Kidney (tissue), 14 donors: ENCODE measurements around the gene TMEM108. TPM values are rescaled to one million over a fixed set of nuclear protein-coding genes. Genes with fewer than 3 reads are reported as not detected.
A peak's percentile ranks its signal among the peaks of the same experiment; 100 is the strongest.

Experiments used
- DNase-seq, 5 donors: peaks; one replicate each; pipeline ENCODE4 v3.0.0-alpha.2; 2013 to 2020
- FAIRE-seq: peaks from 2 replicates; lab custom pipeline; 2012; peaks lifted over from hg19 to GRCh38; lab: Jason Lieb, UNC
- H3K27ac ChIP-seq, 2 donors: one replicate each; pipeline ENCODE4 v1.7.0; 2013; ENCODE audit warnings: low read depth in 2 of 2, low read length in 2 of 2, inconsistent platforms in 1 of 2
- H3K27me3 ChIP-seq: one replicate; pipeline ENCODE4 v1.7.1; 2013; ENCODE audit warnings: low read length, inconsistent platforms; ENCODE audit not compliant: control insufficient read depth, insufficient read depth
- H3K36me3 ChIP-seq, 3 donors: one replicate each; pipeline versions ENCODE4 v1.7.0 to v1.7.1; 2013; ENCODE audit warnings: low read length in 3 of 3, control low read depth in 1 of 3, inconsistent platforms in 1 of 3; ENCODE audit not compliant: insufficient read depth in 3 of 3, control insufficient read depth in 2 of 3
- H3K4me1 ChIP-seq, 3 donors: one replicate each; pipeline versions ENCODE4 v1.7.0 to v1.7.1; 2013; ENCODE audit warnings: low read length in 3 of 3, inconsistent platforms in 1 of 3, low read depth in 1 of 3; ENCODE audit not compliant: control insufficient read depth in 2 of 3, insufficient read depth in 2 of 3
- H3K4me3 ChIP-seq, 3 donors: one replicate each; pipeline versions ENCODE4 v1.7.0 to v1.8.1; 2013; ENCODE audit warnings: low read length in 3 of 3, control low read depth in 1 of 3, inconsistent platforms in 1 of 3
- H3K9ac ChIP-seq, 3 donors: one replicate each; pipeline versions ENCODE4 v1.7.0 to v1.7.1; 2013; ENCODE audit warnings: low read length in 3 of 3, control low read depth in 1 of 3, inconsistent platforms in 1 of 3
- H3K9me3 ChIP-seq, 3 donors: one replicate each; pipeline versions ENCODE4 v1.7.0 to v1.7.1; 2013; ENCODE audit warnings: low read length in 3 of 3, control low read depth in 1 of 3, inconsistent platforms in 1 of 3; ENCODE audit not compliant: control insufficient read depth in 2 of 3, insufficient read depth in 1 of 3
- intact Hi-C: fragments of 100-400 bp; cut with DNase I; formaldehyde crosslinking; loops from one replicate; pipeline ENCODE4 v1.11.1; 2022
- polyA plus RNA-seq: library from polyadenylated mRNA; stranded (reverse); fragments of 350-450 nt; fragmentation: Illumina TruSeq; extraction: RNeasy Lipid Tissue Mini Kit (QIAGEN cat#74804); gene quantifications from one replicate; pipeline ENCODE4 v1.2.3, GENCODE V29; 2014; ENCODE audit warnings: low read depth, low replicate concordance; ENCODE audit not compliant: insufficient read depth
- total RNA-seq: library from RNA; stranded (reverse); fragmentation: NEBNext Ultra II Directional; extraction: Animal tissue kit (Norgen Biotek cat#: 25700); gene quantifications from one replicate; pipeline ENCODE4 v1.2.1, GENCODE V29; 2021
- TF ChIP-seq, protein P1 (sequence below): IDR thresholded peaks from 3 replicates; pipeline ENCODE4 v1.5.1; 2012; ENCODE audit warnings: mild to moderate bottlenecking, moderate library complexity, borderline replicate concordance; ENCODE audit not compliant: insufficient read depth; ENCODE audit errors: extremely low read depth
- donor health status: control.
- donor health status: control.
- donor health status: control.
- donor health status: control.
- donor health status: control.
- donor health status: DM: yes; HTN: yes; CAD: no.
- donor health status: Normal renal cell carcinoma (clear cell type).

Gene TMEM108
- total and polyA plus RNA-seq, 2 donors from 2014 or later, result 0.91 to 1.5 TPM

DNA sequence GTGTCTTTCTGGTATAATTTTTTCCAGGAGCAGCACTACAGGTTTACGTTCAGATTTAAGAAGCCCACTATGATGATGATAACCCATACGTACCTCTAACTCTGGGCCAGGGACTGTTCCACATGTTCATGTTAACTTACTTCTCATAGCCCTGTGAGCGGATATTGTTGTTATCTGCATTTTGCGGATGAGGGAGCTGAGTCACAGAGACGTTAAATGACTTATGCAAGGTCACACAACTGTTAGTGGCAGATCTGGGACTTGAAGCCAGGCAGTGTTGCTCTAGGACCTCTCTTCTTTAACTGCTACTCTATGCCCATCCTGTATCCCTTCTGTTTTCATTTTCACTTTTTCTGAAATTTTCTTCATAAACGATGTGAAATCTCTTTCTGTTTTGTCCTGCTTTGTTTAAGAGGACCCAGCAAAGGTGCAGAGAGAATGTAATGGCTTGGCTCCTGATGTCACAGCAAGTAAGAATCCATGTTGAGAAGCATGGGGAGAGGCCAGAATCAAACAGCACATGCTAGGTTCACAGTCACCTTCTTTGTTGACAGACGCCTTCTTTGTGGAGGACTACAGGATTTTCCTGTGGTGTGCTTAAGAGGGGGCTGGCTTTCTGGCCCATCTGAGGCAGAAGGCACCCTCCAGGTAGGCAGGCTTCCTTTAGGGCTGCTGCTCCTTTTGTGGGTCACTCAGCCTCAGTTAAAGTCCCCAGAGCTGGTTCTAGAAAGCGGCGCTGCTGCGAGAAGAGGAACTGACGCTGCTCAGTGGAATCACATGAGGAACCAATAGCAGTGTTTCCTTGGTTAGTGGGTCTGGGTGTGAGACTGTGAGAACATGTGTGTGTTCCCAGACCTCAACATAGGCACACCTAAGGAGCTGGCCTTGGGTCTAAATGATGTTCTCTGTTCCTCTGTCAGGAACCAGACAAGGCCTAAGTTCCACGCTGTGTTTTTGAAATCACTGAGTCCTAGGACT lies 121.6 kb downstream of the TMEM108 start:
- H3K4me3 ChIP-seq, result no peak overlapping the region
- no peak overlapping the region for H3K9ac ChIP-seq
- no peaks in the 10 kb centered on the region for H3K36me3 ChIP-seq
- no peak overlapping the region for H3K27ac ChIP-seq
- TF ChIP-seq, protein P1, sequence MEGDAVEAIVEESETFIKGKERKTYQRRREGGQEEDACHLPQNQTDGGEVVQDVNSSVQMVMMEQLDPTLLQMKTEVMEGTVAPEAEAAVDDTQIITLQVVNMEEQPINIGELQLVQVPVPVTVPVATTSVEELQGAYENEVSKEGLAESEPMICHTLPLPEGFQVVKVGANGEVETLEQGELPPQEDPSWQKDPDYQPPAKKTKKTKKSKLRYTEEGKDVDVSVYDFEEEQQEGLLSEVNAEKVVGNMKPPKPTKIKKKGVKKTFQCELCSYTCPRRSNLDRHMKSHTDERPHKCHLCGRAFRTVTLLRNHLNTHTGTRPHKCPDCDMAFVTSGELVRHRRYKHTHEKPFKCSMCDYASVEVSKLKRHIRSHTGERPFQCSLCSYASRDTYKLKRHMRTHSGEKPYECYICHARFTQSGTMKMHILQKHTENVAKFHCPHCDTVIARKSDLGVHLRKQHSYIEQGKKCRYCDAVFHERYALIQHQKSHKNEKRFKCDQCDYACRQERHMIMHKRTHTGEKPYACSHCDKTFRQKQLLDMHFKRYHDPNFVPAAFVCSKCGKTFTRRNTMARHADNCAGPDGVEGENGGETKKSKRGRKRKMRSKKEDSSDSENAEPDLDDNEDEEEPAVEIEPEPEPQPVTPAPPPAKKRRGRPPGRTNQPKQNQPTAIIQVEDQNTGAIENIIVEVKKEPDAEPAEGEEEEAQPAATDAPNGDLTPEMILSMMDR, result no peak
- H3K9me3 ChIP-seq, result no peaks in the 10 kb centered on the region
- intact Hi-C loops, result no loop called here
- H3K27me3 ChIP-seq, result no peaks in the 10 kb centered on the region
- no peaks in the 10 kb centered on the region for H3K4me1 ChIP-seq
- FAIRE-seq (no peak), DNase-seq (no peak)

DNA sequence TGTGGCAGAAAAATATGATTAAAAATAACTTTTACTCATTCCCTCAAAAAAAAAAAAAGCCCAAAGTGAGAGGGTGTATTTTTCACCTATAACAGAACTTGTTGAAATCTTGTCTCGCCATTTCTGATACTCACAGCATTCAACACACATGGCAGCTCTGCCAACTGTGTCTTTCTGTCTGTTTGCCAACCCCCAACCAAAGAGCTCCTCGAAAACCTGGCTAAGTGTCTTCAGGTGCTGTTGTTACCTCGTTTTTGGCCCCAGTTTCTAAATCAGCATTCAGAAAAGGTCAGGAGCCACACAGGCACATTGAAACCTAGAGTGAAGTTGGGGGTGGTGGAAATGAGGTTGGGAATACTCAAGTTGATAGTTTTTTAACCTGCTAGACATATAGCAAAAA lies 123.5 kb downstream of the TMEM108 start:
- Histone ChIP-seq H3K4me3 (no peak overlapping the region), H3K36me3 (no peaks in the 10 kb centered on the region), H3K4me1 (no peaks in the 10 kb centered on the region), H3K27me3 (no peaks in the 10 kb centered on the region), H3K9ac (no peak overlapping the region), H3K9me3 (no peaks in the 10 kb centered on the region), H3K27ac (no peak overlapping the region)
- intact Hi-C loops, result no loop called here
- TF ChIP-seq, protein P1, result no peak
- FAIRE-seq (no peak), DNase-seq (no peak)

DNA sequence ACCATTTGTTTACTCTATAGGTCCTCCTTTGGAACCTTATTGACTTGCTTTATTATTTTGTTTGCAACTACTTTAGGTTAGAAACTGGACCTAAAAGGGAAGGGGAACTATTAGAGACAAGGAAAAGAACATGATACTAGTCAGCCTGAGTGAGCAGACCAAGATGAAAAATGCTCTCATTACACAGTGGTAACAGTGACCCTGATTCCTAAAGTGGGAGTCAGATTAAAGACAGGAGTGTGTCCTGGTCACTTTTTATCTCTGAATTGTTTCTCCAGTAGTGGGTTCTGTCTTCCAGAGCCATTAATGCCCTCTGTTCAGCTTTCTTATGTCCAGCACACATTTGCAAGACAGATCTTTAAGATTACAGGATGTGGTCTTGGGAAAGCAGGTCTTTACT lies 124.1 kb downstream of the TMEM108 start:
- H3K4me1 ChIP-seq, result no peaks in the 10 kb centered on the region
- no peak overlapping the region for H3K27ac ChIP-seq
- H3K9me3 ChIP-seq, result no peaks in the 10 kb centered on the region
- peak in 2 of 5 donors; percentile 7 to 18 for DNase-seq
- H3K36me3 ChIP-seq, result no peaks in the 10 kb centered on the region
- H3K27me3 ChIP-seq, result no peaks in the 10 kb centered on the region
- no peak overlapping the region for H3K4me3 ChIP-seq
- no peak for FAIRE-seq
- TF ChIP-seq, protein P1, result no peak
- H3K9ac ChIP-seq, result no peak overlapping the region
- intact Hi-C loops, result no loop called here
